ENCODE data around the gene ST6GALNAC3. TPM values are rescaled to one million over a fixed set of nuclear protein-coding genes. Genes with fewer than 3 reads are reported as not detected.

ST6GALNAC3 gene
- total RNA-seq, 1 donor from 2014 or later = 22.0 TPM

GRCh38 chr1:76508871-76509270 lies 434.3 kb downstream of the ST6GALNAC3 start:
- no peak overlapping the region for H3K27ac Mint-ChIP-seq (ENCODE audit: unreplicated experiment)
- H3K9me3 Mint-ChIP-seq = peaks cover 3% of the 10 kb centered on the region
- no peak for DNase-seq (ENCODE audit: low read depth, low spot score)
- no peak for TF ChIP-seq CTCF (conservative IDR thresholded peaks at IDR 0.05)
- peaks cover 34% of the 10 kb centered on the region for H3K4me1 Mint-ChIP-seq
- peaks cover 5% of the 10 kb centered on the region for H3K36me3 Mint-ChIP-seq (ENCODE audit: low read depth)
- H3K27me3 Mint-ChIP-seq (ENCODE audit: low read depth) = no peaks in the 10 kb centered on the region
- H3K4me3 Mint-ChIP-seq = no peak overlapping the region

- peak overlapping the region; percentile 68 for H3K27ac Mint-ChIP-seq (ENCODE audit: unreplicated experiment)
- TF ChIP-seq CTCF (conservative IDR thresholded peaks at IDR 0.05) = no peak
- H3K9me3 Mint-ChIP-seq = peaks cover 6% of the 10 kb centered on the region
- H3K27me3 Mint-ChIP-seq (ENCODE audit: low read depth) = no peaks in the 10 kb centered on the region
- no peak for DNase-seq (ENCODE audit: low read depth, low spot score)
- peaks cover 38% of the 10 kb centered on the region for H3K4me1 Mint-ChIP-seq
- H3K4me3 Mint-ChIP-seq = no peak overlapping the region
- peaks cover 5% of the 10 kb centered on the region for H3K36me3 Mint-ChIP-seq (ENCODE audit: low read depth)
These were observed 436.4 kb downstream of the ST6GALNAC3 start for GRCh38 chr1:76510672-76511557.

- no peaks in the 10 kb centered on the region for H3K27me3 Mint-ChIP-seq (ENCODE audit: low read depth)
- DNase-seq (ENCODE audit: low read depth, low spot score) = no peak
- TF ChIP-seq CTCF (conservative IDR thresholded peaks at IDR 0.05) = no peak
- peak overlapping the region; percentile 68 for H3K27ac Mint-ChIP-seq (ENCODE audit: unreplicated experiment)
- H3K36me3 Mint-ChIP-seq (ENCODE audit: low read depth) = peaks cover 5% of the 10 kb centered on the region
- no peak overlapping the region for H3K4me3 Mint-ChIP-seq
- peaks cover 33% of the 10 kb centered on the region for H3K4me1 Mint-ChIP-seq
- peaks cover 6% of the 10 kb centered on the region for H3K9me3 Mint-ChIP-seq
These were observed 437.1 kb downstream of the ST6GALNAC3 start for GRCh38 chr1:76511558-76512179.

- DNase-seq (ENCODE audit: low read depth, low spot score) = no peak
- no peak overlapping the region for H3K4me3 Mint-ChIP-seq
- H3K36me3 Mint-ChIP-seq (ENCODE audit: low read depth) = peaks cover 2% of the 10 kb centered on the region
- TF ChIP-seq CTCF (conservative IDR thresholded peaks at IDR 0.05) = no peak
- no peaks in the 10 kb centered on the region for H3K27me3 Mint-ChIP-seq (ENCODE audit: low read depth)
- H3K9me3 Mint-ChIP-seq = peaks cover 2% of the 10 kb centered on the region
- H3K4me1 Mint-ChIP-seq = peaks cover 9% of the 10 kb centered on the region
- no peak overlapping the region for H3K27ac Mint-ChIP-seq (ENCODE audit: unreplicated experiment)
These were observed 456.4 kb downstream of the ST6GALNAC3 start for GRCh38 chr1:76530953-76531352.

- no peak overlapping the region for H3K27ac Mint-ChIP-seq (ENCODE audit: unreplicated experiment)
- peaks cover 11% of the 10 kb centered on the region for H3K36me3 Mint-ChIP-seq (ENCODE audit: low read depth)
- H3K4me3 Mint-ChIP-seq = no peak overlapping the region
- TF ChIP-seq CTCF (conservative IDR thresholded peaks at IDR 0.05) = no peak
- H3K9me3 Mint-ChIP-seq = peaks cover 7% of the 10 kb centered on the region
- H3K27me3 Mint-ChIP-seq (ENCODE audit: low read depth) = no peaks in the 10 kb centered on the region
- peaks cover 17% of the 10 kb centered on the region for H3K4me1 Mint-ChIP-seq
- DNase-seq (ENCODE audit: low read depth, low spot score) = no peak
These were observed 467.1 kb downstream of the ST6GALNAC3 start for GRCh38 chr1:76541618-76542017.

Measured in neural crest cell (in vitro differentiated cells).